ENCODE measurements around the gene MMP14.

MMP14 gene

GRCh38 chr14:22865424-22866405 is 29.3 kb downstream of the MMP14 start:
- no peak overlapping the region for H3K4me3 ChIP-seq (replicated peaks; ENCODE audit: low read depth, low read length)
- no peak for DNase-seq (ENCODE audit: low read depth)
- TF ChIP-seq CTCF (IDR thresholded peaks at IDR 0.05; ENCODE audit: low read length, missing control alignments): peak; percentile 37

- H3K4me3 ChIP-seq (replicated peaks; ENCODE audit: low read depth, low read length): no peak overlapping the region
- no peak for TF ChIP-seq CTCF (IDR thresholded peaks at IDR 0.05; ENCODE audit: low read length, missing control alignments)
- no peak for DNase-seq (ENCODE audit: low read depth)
Observed at GRCh38 chr14:22866874-22867273, 30.5 kb downstream of the MMP14 start.

- H3K4me3 ChIP-seq (replicated peaks; ENCODE audit: low read depth, low read length): peak overlapping the region; percentile 86
- DNase-seq (ENCODE audit: low read depth): no peak
- TF ChIP-seq CTCF (IDR thresholded peaks at IDR 0.05; ENCODE audit: low read length, missing control alignments): no peak
Observed at GRCh38 chr14:22870811-22871223, 34.4 kb downstream of the MMP14 start.

GRCh38 chr14:22871224-22872032 is 35.0 kb downstream of the MMP14 start, which contains the start of gene LRP10:
TSS of gene LRP10 (plus strand) at chr14:22871740. CDS start at chr14:22872304, 564 bp downstream.
- peak; percentile 86 for DNase-seq (ENCODE audit: low read depth)
- no peak for TF ChIP-seq CTCF (IDR thresholded peaks at IDR 0.05; ENCODE audit: low read length, missing control alignments)
- H3K4me3 ChIP-seq (replicated peaks; ENCODE audit: low read depth, low read length): peak within 1 kb of the TSS; percentile 86

- DNase-seq (ENCODE audit: low read depth): peak; percentile 84
- peak overlapping the region; percentile 86 for H3K4me3 ChIP-seq (replicated peaks; ENCODE audit: low read depth, low read length)
- TF ChIP-seq CTCF (IDR thresholded peaks at IDR 0.05; ENCODE audit: low read length, missing control alignments): peak; percentile 98
Observed at GRCh38 chr14:22872033-22872832, 35.8 kb downstream of the MMP14 start.

- peak overlapping the region; percentile 86 for H3K4me3 ChIP-seq (replicated peaks; ENCODE audit: low read depth, low read length)
- no peak for TF ChIP-seq CTCF (IDR thresholded peaks at IDR 0.05; ENCODE audit: low read length, missing control alignments)
- DNase-seq (ENCODE audit: low read depth): peak; percentile 21
Observed at GRCh38 chr14:22872833-22873520, 36.6 kb downstream of the MMP14 start.
